GM19193 (cell line): ENCODE data around the gene CDC42EP4.

Experiments
- POLR2A ChIP-seq: IDR thresholded peaks from 4 replicates; pipeline ENCODE4 v1.6.1; 2011; ENCODE audit not compliant: insufficient read depth, insufficient read length; ENCODE audit errors: extremely low read depth

Gene CDC42EP4

GRCh38 chr17:73284906-73285602 is 26.7 kb downstream of the CDC42EP4 start:
- TF ChIP-seq POLR2A, result no peak

- no peak for TF ChIP-seq POLR2A
Measured at GRCh38 chr17:73284354-73284753, 27.4 kb downstream of the CDC42EP4 start.

GRCh38 chr17:73283841-73284282 is 27.9 kb downstream of the CDC42EP4 start:
- TF ChIP-seq POLR2A, result no peak

- TF ChIP-seq POLR2A, result no peak
Measured at GRCh38 chr17:73283250-73283649, 28.6 kb downstream of the CDC42EP4 start.

GRCh38 chr17:73282629-73283028 is 29.2 kb downstream of the CDC42EP4 start:
- TF ChIP-seq POLR2A, result no peak

GRCh38 chr17:73281928-73282327 is 29.9 kb downstream of the CDC42EP4 start:
- TF ChIP-seq POLR2A, result no peak

GRCh38 chr17:73280191-73280590 is 31.6 kb downstream of the CDC42EP4 start:
- no peak for TF ChIP-seq POLR2A

GRCh38 chr17:73279704-73280103 is 32.1 kb downstream of the CDC42EP4 start:
- TF ChIP-seq POLR2A, result no peak

GRCh38 chr17:73278465-73279453 is 33.0 kb downstream of the CDC42EP4 start:
- no peak for TF ChIP-seq POLR2A

- TF ChIP-seq POLR2A, result no peak
Measured at GRCh38 chr17:73278049-73278464, 33.7 kb downstream of the CDC42EP4 start.

GRCh38 chr17:73274490-73274889 is 37.3 kb downstream of the CDC42EP4 start:
- TF ChIP-seq POLR2A, result no peak

- TF ChIP-seq POLR2A, result no peak
Measured at GRCh38 chr17:73272906-73273218, 38.9 kb downstream of the CDC42EP4 start.

GRCh38 chr17:73271072-73271471 is 40.7 kb downstream of the CDC42EP4 start:
- peak; percentile 52 for TF ChIP-seq POLR2A

- TF ChIP-seq POLR2A, result no peak
Measured at GRCh38 chr17:73269791-73270190, 42.0 kb downstream of the CDC42EP4 start.

- no peak for TF ChIP-seq POLR2A
Measured at GRCh38 chr17:73269329-73269615, 42.5 kb downstream of the CDC42EP4 start.
